Putamen (tissue), 1 donor: ENCODE results near the gene GRK3.
"Not testable (repeated sequence)": the region's sequence is repeated elsewhere in the genome, so short reads cannot be mapped to it uniquely, and the experiment has no call there.

Experiments used
- DNase-seq: peaks from one replicate; pipeline ENCODE4 v3.0.0-alpha.2; 2016; ENCODE audit warnings: low spot score

GRK3 gene

DNA sequence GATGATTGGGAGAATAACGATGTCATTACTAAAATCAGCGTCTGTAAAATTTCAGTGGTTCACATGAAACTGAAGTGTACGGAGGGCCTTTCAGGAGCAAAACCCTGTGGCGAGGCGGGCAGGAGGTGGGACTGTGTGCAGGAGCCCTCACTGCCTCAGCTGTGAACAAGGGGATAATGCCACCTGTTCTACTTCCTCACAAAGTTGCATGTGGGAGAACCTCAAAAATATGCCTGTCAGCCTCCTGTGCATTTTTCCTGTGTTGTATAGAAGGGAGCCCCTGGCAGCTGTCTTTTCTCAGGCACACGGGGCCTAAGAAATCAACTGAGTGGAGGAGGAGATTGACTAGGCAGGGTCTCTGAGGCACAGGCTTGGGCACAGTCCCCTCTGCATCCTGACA lies 134.5 kb downstream of the GRK3 start:
- DNase-seq = no peak

DNA sequence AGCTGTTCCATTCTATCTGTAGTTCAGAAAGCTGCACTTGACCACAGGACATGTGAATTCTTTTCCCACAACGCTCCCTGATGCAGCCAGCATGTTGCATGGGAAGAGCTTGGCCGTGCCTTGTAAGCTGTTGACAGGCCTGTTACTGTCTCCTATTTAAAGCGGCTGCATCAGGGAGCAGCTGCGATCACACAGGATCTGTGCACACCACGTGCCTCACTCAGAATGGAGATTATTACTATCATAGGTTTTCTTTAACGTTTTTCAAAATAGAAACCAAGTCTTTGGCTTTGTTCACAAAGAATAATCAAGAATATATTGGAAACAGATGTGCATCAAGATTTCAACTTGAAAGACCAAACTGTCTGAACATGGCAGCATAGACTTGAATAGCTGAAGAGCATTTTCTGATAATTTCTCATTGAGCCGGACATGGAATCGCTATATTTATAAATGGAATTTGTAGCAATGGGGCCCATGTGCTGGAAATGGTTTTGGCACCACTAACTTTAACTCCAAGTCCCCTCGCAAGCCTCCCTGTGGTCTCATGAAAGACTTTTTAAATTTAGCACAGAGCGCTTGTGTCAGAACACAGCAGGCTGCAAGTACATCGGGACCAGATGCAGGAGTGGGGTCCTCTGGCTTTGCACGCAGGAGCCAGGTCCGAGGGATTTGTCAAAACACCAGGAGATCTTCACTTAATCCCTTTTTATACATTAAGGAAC lies 136.7 kb downstream of the GRK3 start:
- DNase-seq = peak; percentile 22

DNA sequence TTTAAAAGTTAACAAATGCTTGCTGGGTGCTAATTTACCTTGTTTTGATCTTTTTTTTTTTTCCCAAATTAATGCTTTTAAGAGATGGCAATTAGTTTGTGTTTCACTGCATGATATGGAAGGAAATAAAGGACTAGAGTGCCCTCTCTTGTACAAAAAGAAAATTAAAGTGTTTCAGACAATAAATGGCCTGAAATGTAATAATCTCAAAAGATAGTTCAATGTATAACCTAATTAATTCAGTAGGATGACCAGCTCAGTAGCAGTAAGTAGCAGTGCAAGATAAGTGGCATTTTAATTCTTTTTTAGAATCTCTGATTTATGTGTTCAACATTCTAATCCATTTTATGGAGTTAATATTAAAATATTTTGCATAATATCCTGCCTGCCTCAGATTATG lies 137.6 kb downstream of the GRK3 start:
- no peak for DNase-seq

DNA sequence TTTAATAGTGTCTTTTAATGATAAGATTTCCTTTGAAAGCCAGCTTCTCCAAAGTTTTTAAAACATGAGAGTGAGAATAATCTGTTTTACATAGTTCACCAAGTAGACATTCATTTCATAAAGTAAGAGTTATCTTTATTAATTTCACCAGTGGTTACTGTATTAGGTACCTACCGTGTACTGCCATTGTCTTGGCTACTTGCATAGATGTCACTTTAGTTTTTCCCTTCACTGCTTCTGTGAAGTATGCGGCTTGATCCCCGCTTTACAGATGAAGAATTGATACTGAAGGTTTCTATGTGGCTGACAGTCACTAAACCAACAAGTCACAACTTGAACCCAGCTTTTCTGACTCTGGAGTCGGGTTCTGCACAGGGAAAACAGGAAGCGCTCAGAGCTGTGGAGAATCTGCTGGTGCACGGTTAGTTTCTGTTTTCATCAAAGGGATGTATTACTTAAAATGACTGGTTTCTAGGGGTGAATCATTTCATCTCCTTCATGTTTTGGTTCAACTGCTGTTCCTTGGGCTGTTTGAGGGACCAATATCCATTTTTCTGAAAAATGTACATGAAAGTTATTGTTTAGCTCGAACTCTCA lies 138.2 kb downstream of the GRK3 start:
- no peak for DNase-seq

DNA sequence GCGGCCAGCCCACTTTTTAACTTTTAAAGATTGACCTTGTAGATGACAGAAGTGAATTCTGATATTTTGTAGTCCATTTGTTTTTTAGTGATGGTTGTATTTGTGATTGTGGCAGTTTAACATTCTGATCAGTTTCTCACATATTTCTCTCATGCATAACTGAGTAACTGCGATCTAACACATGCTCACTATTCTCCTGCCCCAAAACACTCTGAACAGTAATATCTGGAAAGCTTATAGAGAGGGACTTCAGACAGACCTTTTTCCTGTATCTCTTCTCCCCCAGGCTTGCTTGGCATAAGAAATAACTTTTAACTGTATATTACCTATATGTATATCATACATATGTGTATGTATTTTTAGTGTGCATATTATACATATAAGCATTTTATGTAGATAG lies 140.2 kb downstream of the GRK3 start:
- DNase-seq = no peak

DNA sequence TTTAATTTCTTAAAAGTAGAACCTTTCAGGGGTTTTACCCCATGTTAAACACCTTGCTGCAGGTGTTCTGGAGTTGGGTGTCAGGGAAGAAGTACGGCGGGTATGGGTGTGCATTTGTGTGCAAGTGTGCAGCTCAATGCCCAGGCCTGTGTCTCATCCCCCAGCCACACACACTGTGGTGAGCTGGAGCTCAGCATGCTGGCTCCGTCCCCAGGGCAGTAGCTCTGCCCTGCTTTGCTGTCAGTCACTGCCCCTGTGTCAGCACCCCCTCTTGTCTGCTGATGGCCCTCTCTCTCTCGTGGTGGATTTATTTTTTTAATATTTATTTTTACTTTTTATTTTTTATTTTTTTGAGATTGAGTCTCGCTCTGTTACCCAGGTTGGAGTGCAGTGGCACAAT lies 141.7 kb downstream of the GRK3 start:
- no peak for DNase-seq

DNA sequence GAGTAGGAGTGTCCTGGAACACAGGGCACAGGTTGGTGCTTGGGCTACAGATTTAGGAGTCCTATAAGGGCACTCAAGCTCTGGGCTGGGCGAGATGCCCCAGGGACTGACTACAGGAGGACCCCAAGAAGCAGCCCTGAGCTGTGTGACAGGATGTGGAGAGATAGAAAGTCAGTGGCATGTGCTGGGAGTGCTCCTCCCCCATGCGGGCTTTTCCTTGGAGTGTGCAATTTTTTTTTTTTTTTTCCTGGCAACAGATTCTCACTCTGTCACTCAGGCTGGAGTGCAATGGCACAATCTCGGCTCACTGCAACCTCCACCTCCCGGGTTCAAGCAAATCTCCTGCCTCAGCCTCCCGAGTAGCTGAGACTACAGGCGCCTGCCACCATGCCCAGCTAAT lies 144.0 kb downstream of the GRK3 start:
- not testable (repeated sequence) for DNase-seq

DNA sequence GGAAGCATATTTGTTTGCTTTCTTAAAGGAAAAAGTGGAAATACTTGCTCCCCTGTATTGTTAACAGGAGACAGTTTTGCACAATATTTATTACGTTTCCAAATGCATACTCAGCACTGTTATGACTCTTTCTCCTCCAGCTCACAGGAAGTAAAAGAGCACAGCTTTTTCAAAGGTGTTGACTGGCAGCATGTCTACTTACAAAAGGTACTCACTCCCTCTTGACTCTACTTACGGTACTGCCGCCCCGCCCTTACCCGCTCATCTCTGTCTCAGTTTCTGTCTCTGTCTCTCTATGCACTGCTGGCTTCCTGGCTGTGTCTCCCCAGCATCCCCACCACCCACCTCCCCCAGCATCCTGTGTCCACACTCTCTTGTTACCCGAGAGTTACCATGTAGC lies 145.3 kb downstream of the GRK3 start:
- DNase-seq = no peak

DNA sequence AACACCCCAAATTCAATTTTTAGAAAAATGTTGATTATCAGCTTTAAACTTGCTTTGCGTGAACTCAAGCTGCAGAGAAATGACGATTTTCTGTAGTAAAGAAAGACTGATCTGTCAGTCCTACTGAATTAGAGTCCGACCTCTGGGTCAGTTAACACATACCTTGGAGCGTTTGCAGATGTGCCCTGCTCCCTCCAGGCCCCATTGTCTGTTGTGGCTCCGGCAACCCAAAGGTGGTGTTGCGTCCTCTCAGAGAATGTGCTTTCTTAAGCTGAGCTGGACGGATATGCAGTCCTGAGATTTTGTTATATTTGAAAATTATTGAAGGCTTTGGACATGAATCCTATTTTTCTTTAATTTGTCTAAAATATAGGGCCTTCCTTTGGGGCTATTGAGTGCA lies 146.0 kb downstream of the GRK3 start:
- no peak for DNase-seq

DNA sequence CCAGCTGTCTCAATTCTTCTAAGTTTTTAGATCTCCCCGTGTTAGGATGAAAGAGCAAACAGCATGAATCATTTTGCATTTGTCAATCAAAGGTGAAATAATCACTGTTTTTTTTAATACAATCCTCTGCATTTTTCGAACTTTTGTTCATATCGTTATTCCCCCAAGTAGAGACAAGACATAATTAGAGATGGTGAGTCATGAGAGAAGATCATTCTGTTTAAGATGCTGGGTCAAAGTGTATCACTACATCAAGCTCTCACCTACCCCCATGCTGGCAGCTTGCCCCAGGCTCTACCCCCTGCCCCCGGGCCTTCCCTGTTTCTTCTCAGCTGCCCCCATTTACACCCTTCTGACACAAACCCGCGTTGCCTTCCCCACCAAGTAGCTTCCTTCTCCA lies 147.0 kb downstream of the GRK3 start:
- DNase-seq = no peak

DNA sequence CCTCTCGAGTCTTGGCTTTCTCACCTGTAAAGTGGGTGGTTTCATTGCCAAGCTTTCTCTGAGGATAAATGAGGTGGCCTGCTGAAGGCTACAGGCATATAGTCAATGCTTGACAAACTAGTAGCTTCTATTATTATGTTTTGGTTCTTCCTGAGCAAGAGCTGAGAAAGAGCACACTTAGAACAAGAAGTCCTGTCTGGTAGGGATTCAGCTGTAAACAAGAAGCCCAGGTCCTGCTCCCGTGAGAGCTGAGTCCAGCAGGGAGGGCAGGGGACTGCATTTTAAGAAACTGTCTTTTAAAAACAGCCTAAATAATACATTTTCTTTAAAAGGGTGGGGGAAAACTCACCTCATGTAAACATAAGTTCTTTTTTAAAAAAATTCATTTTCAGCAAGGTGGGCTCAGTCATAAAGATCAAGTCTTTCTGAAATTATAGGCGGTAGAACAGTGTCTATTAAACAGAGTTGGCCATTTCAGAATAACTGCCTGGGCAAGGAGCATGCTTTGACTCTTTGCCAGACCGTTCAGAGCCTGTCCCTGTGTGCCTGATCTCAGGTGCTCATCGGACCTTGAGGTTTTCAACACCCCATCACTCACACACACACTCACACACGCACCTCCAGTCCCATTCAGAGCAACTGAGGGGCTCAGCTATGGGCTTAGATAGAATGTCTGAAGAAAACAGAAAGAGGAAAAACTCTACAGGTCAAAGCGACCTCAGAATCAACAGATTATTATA lies 148.4 kb downstream of the GRK3 start:
- no peak for DNase-seq

DNA sequence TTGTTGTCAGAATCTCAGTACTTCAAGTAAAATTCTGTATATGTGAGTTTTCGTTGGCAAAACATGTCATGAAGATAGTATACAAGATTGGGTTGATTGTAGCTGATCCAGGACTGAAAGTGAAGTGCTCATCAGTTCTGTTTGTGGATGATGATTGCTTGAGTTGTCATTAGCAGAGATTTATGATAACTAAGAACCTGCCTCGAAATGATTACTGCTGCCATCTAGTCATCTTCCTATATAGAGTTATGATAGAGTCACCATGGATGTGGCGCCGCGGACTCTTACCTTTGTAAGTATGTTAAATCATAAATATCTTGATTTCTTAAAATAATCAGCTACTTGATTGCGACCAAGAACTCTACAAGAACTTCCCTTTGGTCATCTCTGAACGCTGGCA lies 149.6 kb downstream of the GRK3 start:
- no peak for DNase-seq

DNA sequence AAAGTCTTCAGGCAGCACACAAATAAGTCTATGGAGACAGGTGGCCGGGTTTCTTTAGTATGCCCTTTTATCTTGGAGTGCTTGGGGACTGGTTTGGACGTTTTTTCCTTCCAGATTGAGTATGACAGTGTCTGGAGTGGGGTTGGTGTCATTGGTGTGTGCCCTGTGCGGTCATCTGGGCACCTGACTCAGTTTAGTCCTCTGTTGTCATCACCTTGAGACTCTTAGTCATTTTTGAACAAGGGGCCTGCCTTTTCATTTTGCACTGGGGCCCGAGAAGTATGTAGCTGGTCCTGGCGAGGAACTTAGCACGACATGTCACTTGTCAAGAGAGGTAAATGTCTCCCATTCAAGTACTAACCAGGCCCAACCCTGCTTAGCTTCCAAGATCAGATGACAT lies 150.3 kb downstream of the GRK3 start:
- DNase-seq = no peak

DNA sequence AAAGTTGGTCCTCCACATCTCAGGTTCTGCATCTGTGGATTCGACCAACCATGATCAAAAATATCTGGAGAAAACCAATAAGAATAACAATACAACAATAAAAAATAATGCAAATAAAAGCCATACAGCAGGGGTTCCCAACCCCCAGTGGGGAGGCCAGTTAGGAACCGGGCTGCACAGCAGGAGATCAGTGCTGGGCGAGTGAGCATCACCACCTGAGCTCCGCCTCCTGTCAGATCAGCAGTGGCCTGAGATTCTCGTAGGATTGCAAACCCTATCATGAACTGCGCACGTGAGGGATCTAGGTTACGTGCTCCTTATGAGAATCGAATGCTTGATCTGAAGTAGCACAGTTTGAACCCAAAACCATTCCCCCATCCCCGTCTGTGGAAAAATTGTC lies 152.2 kb downstream of the GRK3 start:
- no peak for DNase-seq

DNA sequence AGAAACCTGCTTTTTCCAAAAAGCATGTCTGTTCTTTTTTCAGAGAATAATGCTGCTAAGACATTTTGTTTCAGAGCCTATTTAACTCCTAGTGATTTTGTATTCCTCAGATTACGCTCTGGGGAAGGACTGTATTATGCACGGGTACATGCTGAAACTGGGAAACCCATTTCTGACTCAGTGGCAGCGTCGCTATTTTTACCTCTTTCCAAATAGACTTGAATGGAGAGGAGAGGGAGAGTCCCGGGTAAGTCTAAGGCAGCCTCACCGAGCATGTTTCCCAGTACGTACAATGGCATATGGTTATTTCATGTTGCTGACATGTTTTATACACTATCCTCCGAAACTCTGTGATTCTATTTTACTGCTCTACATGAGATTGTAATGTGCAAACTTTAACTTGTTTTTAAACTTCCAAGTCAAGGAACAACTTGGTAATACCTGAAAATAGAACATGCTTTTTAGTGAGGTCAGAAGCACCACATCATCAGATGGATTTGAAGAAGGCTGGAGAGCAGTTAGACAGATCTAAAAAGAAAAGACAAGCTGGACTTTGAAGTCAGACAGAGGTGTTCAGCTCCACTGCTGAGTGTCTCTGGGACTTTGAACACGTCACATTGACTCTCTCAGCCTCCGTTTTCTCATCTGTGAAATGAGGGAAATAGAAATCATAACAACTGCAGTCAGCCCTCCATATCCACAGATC lies 153.8 kb downstream of the GRK3 start:
- no peak for DNase-seq

DNA sequence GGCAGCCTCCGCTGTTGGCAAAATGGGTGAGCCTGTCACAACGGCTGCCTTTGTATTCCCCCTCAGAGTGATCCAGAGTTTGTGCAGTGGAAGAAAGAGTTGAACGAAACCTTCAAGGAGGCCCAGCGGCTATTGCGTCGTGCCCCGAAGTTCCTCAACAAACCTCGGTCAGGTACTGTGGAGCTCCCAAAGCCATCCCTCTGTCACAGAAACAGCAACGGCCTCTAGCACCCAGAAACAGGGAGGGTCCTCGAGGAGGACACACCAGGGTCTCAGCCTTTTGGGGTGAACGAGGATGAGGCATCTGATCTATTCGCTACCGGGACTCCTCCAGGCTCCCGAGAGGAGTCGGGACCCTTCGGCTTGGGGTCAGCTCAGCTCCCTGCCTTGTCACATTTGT lies 157.7 kb downstream of the GRK3 start:
- no peak for DNase-seq

DNA sequence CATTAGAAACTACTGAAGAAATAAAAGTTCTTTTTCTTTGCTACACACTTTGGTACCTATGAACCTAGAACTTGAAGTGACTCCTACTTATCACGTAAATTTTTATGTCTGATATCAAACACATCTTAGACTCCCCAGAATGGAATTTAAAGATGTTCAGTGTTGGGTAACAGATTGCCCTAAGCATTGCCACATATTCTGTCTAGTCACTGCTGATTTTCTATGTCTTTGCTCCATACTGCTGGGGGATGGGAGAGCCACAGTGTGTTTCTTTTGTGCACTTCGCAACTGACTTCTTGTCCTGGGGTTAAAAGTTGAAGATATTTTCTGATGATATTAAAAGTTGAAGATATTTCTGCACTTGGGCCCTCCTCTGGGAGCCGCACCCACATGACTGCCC lies 158.2 kb downstream of the GRK3 start:
- no peak for DNase-seq

DNA sequence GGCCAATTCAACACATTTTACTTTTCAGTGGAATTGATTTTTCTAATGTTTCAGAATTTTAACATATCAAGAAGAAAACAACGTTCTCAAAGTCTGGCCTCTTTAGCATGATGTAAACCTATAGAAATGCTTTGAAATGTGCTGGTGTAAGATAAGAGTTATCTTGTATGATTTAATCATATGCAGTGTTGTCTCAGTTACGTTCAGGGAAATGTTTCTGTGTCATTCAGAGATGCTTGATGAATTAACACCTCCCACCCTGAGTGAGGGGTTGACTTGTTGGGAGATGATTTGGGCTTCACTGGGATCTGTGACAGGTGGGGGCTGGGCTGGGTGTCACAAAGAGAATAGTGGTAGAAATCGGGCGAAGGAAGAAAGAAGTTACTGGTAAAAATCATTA lies 161.8 kb downstream of the GRK3 start:
- DNase-seq = no peak

DNA sequence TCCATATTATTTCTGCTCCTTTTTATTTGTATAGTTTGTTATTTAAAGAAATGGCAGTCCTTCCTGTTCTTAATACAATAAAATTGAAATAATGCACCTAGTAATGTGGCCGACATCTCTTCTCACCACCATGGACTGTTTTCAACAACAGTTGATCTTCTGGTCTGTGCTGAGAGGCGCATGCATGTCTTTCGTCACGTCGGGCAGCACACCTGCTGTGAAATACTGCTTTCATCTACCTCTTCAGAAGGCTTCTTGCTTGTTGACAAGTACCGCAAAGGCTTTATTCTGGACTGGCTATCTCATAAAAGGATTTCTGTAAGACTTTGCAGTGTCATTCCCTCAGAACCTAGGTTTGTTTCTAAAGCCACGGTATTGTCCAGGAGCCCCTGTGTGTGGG lies 163.6 kb downstream of the GRK3 start:
- DNase-seq = no peak

DNA sequence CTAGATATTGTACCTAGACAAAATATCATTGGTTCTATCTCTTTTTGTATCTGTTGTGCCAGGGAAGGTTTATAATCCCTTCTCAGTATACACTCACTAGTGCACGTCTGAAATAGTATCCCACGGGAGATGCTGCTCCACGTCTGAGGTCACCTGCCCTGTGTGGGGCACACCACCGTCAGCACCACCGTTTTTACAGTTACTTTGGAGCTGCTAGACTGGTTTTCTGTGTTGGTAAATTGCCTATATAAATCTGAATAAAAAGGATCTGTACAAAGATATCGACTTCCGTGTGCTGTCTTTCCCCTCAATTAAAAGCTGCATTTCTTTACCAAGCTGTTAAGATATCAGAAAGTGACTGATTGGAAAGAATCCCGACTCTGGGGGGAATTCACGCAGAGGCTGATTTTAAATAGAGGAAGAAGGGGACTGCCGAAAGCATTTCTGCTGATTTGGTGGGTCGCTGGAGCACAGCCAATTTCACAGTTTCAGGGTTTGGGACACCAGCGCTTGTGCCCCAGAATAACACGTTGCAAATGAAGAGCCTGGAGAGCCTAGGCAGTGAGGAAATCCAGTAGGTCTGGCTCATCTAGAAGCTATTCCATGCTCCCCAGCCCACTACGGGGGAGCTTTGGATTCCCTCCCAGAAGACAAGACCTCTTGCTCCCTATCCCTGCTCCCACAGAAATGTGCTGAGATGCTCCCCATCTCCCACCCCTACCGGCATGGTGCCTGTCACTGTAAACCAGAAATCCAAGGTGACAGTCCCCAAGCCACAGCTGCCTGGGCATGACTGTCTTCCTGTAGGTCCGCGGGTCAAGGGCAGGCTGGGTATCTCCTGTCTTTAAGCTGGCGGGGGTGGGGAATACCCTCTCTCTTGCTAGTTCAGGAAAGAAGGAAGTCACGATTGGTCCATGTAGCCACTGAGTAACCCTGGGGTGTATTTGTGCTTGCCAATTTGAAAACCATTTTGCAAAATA lies 164.8 kb downstream of the GRK3 start:
- DNase-seq = no peak

DNA sequence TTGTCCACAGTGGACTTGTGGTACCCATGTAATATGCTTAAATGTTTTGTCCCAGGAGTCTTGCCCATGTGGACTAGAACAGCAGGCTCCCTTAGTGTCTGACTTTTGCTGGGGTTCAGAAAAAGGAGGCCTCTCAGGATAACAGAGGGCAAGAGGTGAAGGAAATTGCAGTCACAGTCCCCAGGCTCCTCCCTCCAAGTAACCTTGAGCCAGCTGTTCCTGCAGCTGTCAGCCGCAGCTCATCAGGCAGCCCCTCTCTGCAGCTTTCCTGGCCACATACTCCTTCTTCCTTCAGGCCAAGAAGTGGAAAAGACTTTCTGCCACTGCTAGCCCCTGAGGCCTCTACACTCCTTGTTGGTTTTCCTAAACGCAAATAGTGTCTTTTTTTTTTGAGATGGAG lies 171.2 kb downstream of the GRK3 start:
- DNase-seq = no peak
